H1 (cell line): ENCODE results near the gene IL6ST. TPM values are rescaled to one million over a fixed set of nuclear protein-coding genes. Genes with fewer than 3 reads are reported as not detected.

Experiments used
- CTCF ChIA-PET: fragments of 300-600 bp; sonication (Branson Sonifier 250); formaldehyde crosslinking; loops from one replicate; lab custom pipeline; 2021; ENCODE audit not compliant: partially characterized antibody; lab: Charles Lee
- POLR2A ChIA-PET: fragments of 300-600 bp; sonication (Branson Sonifier 250); formaldehyde crosslinking; loops from one replicate; lab custom pipeline; 2021; ENCODE audit warnings: inconsistent platforms; ENCODE audit not compliant: partially characterized antibody; lab: Charles Lee
- DNase-seq, 2 experiments: peaks; one replicate each; pipeline versions ENCODE4 v3.0.0 to v3.0.0-alpha.2; 2010 to 2022; ENCODE audit warnings: low spot score in 2 of 2, low read depth in 1 of 2, mixed read lengths in 1 of 2
- FAIRE-seq: peaks from 2 replicates; lab custom pipeline; 2011; peaks lifted over from hg19 to GRCh38; lab: Jason Lieb, UNC
- H2AFZ ChIP-seq: 2 replicates; pipeline ENCODE4 v1.8.1; 2012; ENCODE audit warnings: low read length, inconsistent platforms
- H2AK5ac ChIP-seq: 2 replicates; pipeline ENCODE4 v1.6.1; 2013; ENCODE audit warnings: low read depth, low read length
- H2BK120ac ChIP-seq: replicated peaks from 2 replicates; pipeline ENCODE3; 2013; ENCODE audit warnings: low read depth, low read length, inconsistent platforms
- H2BK12ac ChIP-seq: 2 replicates; pipeline ENCODE4 v1.6.1; 2013; ENCODE audit warnings: low read depth, low read length
- H2BK15ac ChIP-seq: 2 replicates; pipeline ENCODE4 v1.6.1; 2013; ENCODE audit warnings: low read length
- H2BK20ac ChIP-seq: 2 replicates; pipeline ENCODE4 v1.6.1; 2013; ENCODE audit warnings: low read length
- H2BK5ac ChIP-seq: 2 replicates; pipeline ENCODE4 v1.6.1; 2013; ENCODE audit warnings: low read depth, low read length
- H3K14ac ChIP-seq: 2 replicates; pipeline ENCODE4 v1.6.1; 2013; ENCODE audit warnings: inconsistent platforms; ENCODE audit not compliant: insufficient read length
- H3K18ac ChIP-seq: 2 replicates; pipeline ENCODE4 v1.6.1; 2013; ENCODE audit warnings: low read length; ENCODE audit errors: extremely low read depth
- H3K23ac ChIP-seq: 2 replicates; pipeline ENCODE4 v1.6.1; 2013; ENCODE audit warnings: inconsistent platforms; ENCODE audit not compliant: insufficient read length
- H3K23me2 ChIP-seq: 2 replicates; pipeline ENCODE4 v1.6.1; 2013; ENCODE audit warnings: low read depth, low read length
- H3K27ac ChIP-seq: 2 replicates; pipeline ENCODE4 v1.6.1; 2011; ENCODE audit warnings: low read depth, low read length, inconsistent platforms
- H3K27me3 ChIP-seq, 4 experiments: replicated peaks in 1 of 4; 1 replicate in 1 of 4; 2 replicates in 3 of 4; pipeline versions ENCODE4 v1.6.1 to v1.8.1; 2011 to 2013; ENCODE audit warnings: low read length in 3 of 4, mild to moderate bottlenecking in 3 of 4, inconsistent platforms in 2 of 4, mixed read lengths in 2 of 4, moderate library complexity in 1 of 4; ENCODE audit not compliant: control insufficient read depth in 3 of 4, insufficient read depth in 3 of 4; ENCODE audit errors: extremely low read depth in 1 of 4
- H3K36me3 ChIP-seq, 4 experiments: 2 replicates each; pipeline versions ENCODE4 v1.6.1 to v1.8.1; 2011 to 2013; ENCODE audit warnings: mild to moderate bottlenecking in 4 of 4, low read length in 3 of 4, moderate library complexity in 2 of 4, control low read depth in 1 of 4, inconsistent platforms in 1 of 4; ENCODE audit not compliant: insufficient read depth in 4 of 4, control insufficient read depth in 2 of 4
- H3K4ac ChIP-seq: replicated peaks from 2 replicates; pipeline ENCODE3; 2013; ENCODE audit warnings: low read length, low read depth, mixed read lengths, inconsistent platforms; ENCODE audit not compliant: insufficient read length
- H3K4me1 ChIP-seq, 4 experiments: replicated peaks in 1 of 4; 1 replicate in 1 of 4; 2 replicates in 3 of 4; pipeline versions ENCODE4 v1.6.1 to v1.8.1; 2011 to 2013; ENCODE audit warnings: low read length in 3 of 4, inconsistent platforms in 2 of 4, mixed read lengths in 1 of 4; ENCODE audit not compliant: insufficient read depth in 4 of 4, control insufficient read depth in 3 of 4
- H3K4me2 ChIP-seq, 2 experiments: 2 replicates each; pipeline versions ENCODE4 v1.6.1 to v1.8.1; 2011 to 2013; ENCODE audit warnings: low read depth in 2 of 2, low read length in 2 of 2, control low read depth in 1 of 2, inconsistent platforms in 1 of 2, mild to moderate bottlenecking in 1 of 2; ENCODE audit not compliant: insufficient read depth in 1 of 2
- H3K4me3 ChIP-seq, 4 experiments: fragments of 200-600, 300-600 bp in 1 of 4; sonication (generic), shearing (Covaris generic), sonication (Bioruptor Twin) in 1 of 4; 2 replicates each; pipeline versions ENCODE4 v1.5.1 to v1.8.1; 2011 to 2016; ENCODE audit warnings: low read length in 4 of 4, low read depth in 3 of 4, control low read depth in 2 of 4, inconsistent platforms in 2 of 4, mild to moderate bottlenecking in 2 of 4, mixed read lengths in 1 of 4, moderate library complexity in 1 of 4; ENCODE audit not compliant: insufficient read depth in 2 of 4; ENCODE audit errors: extremely low read depth in 1 of 4
- H3K56ac ChIP-seq: replicated peaks from 2 replicates; pipeline ENCODE3; 2013; ENCODE audit warnings: low read depth, mild to moderate bottlenecking, mixed read lengths, low read length, inconsistent platforms; ENCODE audit not compliant: insufficient read length
- H3K79me1 ChIP-seq: 2 replicates; pipeline ENCODE4 v1.6.1; 2013; ENCODE audit warnings: low read depth, low read length, control low read depth
- H3K79me2 ChIP-seq, 2 experiments: 2 replicates each; pipeline versions ENCODE4 v1.6.1 to v1.8.1; 2012 to 2013; ENCODE audit warnings: low read length in 2 of 2, mild to moderate bottlenecking in 2 of 2, inconsistent platforms in 1 of 2; ENCODE audit not compliant: insufficient read depth in 2 of 2, control insufficient read depth in 1 of 2
- H3K9ac ChIP-seq, 4 experiments: replicated peaks in 1 of 4; 1 replicate in 1 of 4; 2 replicates in 3 of 4; pipeline versions ENCODE4 v1.6.1 to v1.8.1; 2011 to 2013; ENCODE audit warnings: low read depth in 3 of 4, low read length in 3 of 4, control low read depth in 2 of 4, mild to moderate bottlenecking in 2 of 4, moderate library complexity in 2 of 4, inconsistent platforms in 1 of 4; ENCODE audit errors: extremely low read depth in 1 of 4
- H3K9me3 ChIP-seq, 2 experiments: 2 replicates each; pipeline versions ENCODE4 v1.6.1 to v1.8.1; 2012 to 2013; ENCODE audit warnings: mild to moderate bottlenecking in 2 of 2, moderate library complexity in 2 of 2, control low read depth in 1 of 2, inconsistent platforms in 1 of 2, low read depth in 1 of 2, low read length in 1 of 2, mixed read lengths in 1 of 2; ENCODE audit not compliant: insufficient read depth in 2 of 2
- H4K20me1 ChIP-seq, 2 experiments: replicated peaks in 1 of 2; 2 replicates each; pipeline versions ENCODE3 to v1.8.1; 2011 to 2013; ENCODE audit warnings: inconsistent platforms in 2 of 2, low read length in 2 of 2, mild to moderate bottlenecking in 1 of 2; ENCODE audit not compliant: insufficient read depth in 2 of 2, control insufficient read depth in 1 of 2
- H4K5ac ChIP-seq: 2 replicates; pipeline ENCODE4 v1.6.1; 2013; ENCODE audit warnings: low read length, low read depth, mixed read lengths, inconsistent platforms; ENCODE audit not compliant: insufficient read length
- H4K8ac ChIP-seq: 2 replicates; pipeline ENCODE4 v1.8.0; 2013; ENCODE audit warnings: mild to moderate bottlenecking, moderate library complexity, low read length, inconsistent platforms; ENCODE audit not compliant: insufficient read depth; ENCODE audit errors: extremely low read depth
- H4K91ac ChIP-seq: replicated peaks from 2 replicates; pipeline ENCODE3; 2013; ENCODE audit warnings: low read length, mixed read lengths, inconsistent platforms; ENCODE audit not compliant: insufficient read length
- CBX8 ChIP-seq: fragments of 300-800, 300-1000 bp; sonication (generic); IDR thresholded peaks from 2 replicates; pipeline ENCODE4 v1.7.1; 2016; ENCODE audit warnings: low read depth, low read length, borderline replicate concordance
- CTCF ChIP-seq, 3 experiments: IDR thresholded peaks; 1 replicate in 2 of 3; 2 replicates in 1 of 3; pipeline versions ENCODE4 v1.5.1 to v1.6.1; 2011; ENCODE audit warnings: low read length in 3 of 3, mild to moderate bottlenecking in 3 of 3, inconsistent platforms in 2 of 3, low read depth in 1 of 3, moderate library complexity in 1 of 3; ENCODE audit not compliant: insufficient read depth in 1 of 3; ENCODE audit errors: control extremely low read depth in 1 of 3
- E2F6 ChIP-seq: IDR thresholded peaks from 2 replicates; pipeline ENCODE4 v1.6.1; 2012; ENCODE audit warnings: inconsistent platforms
- EP300 ChIP-seq, 2 experiments: IDR thresholded peaks; 1 replicate in 1 of 2; 2 replicates in 1 of 2; pipeline ENCODE4 v1.6.1; 2011 to 2012; ENCODE audit warnings: low read depth in 2 of 2, low read length in 2 of 2, mild to moderate bottlenecking in 2 of 2, borderline replicate concordance in 1 of 2, inconsistent platforms in 1 of 2, moderate library complexity in 1 of 2
- KDM4A ChIP-seq: IDR thresholded peaks from one replicate; pipeline ENCODE4 v1.7.1; 2012; ENCODE audit warnings: low read depth, mild to moderate bottlenecking, moderate library complexity, low read length, inconsistent platforms; ENCODE audit not compliant: severe bottlenecking
- RAD21 ChIP-seq, 2 experiments: IDR thresholded peaks in 1 of 2; conservative IDR thresholded peaks in 1 of 2; 2 replicates each; pipeline ENCODE4 v1.6.1; 2011; ENCODE audit warnings: low read depth in 2 of 2, low read length in 2 of 2, improper control_type of control experiment in 1 of 2, inconsistent platforms in 1 of 2, mild to moderate bottlenecking in 1 of 2, moderate library complexity in 1 of 2
- TEAD4 ChIP-seq: IDR thresholded peaks from 2 replicates; pipeline ENCODE4 v1.6.1; 2012; ENCODE audit warnings: low read depth, low read length, inconsistent platforms, mixed read lengths
- WGBS, 2 experiments: shearing (Covaris generic) in 1 of 2; methylation state at CpG; one replicate each; pipeline versions ENCODE4 v1.1.6 to v1.1.7; 2013 to 2015; ENCODE audit warnings: low lambda C conversion rate in 2 of 2, mixed read lengths in 2 of 2, inconsistent platforms in 1 of 2, low coverage in 1 of 2, missing lambda C conversion rate in 1 of 2; ENCODE audit not compliant: insufficient replicate concordance in 2 of 2, insufficient coverage in 1 of 2, insufficient read length in 1 of 2; ENCODE audit errors: extremely low coverage in 1 of 2, missing lambda C conversion rate in 1 of 2; 5-methylcytosine and 5-hydroxymethylcytosine counted together
- polyA plus RNA-seq, 7 experiments: library from polyadenylated mRNA; depleted of rRNA in 3 of 7; stranded (reverse) in 5 of 7; unstranded in 2 of 7; fragments of >200 nt in 5 of 7; fragments of 200-250 nt in 2 of 7; gene quantifications; 1 replicate in 5 of 7; 2 replicates in 1 of 7; 4 replicates in 1 of 7; pipeline versions ENCODE4 v1.2.1 to v1.2.3, GENCODE V29; 2011 to 2013; ENCODE audit warnings: missing spikeins in 2 of 7, mixed read lengths in 2 of 7
- total RNA-seq: library from RNA; stranded (reverse); fragmentation: NEBNext Ultra II Directional; extraction: Animal tissue kit (Norgen Biotek cat#: 25700); gene quantifications from 2 replicates; pipeline ENCODE4 v1.2.1, GENCODE V29; 2021
- TF ChIP-seq, protein P1 (sequence below): IDR thresholded peaks from 2 replicates; pipeline ENCODE4 v1.6.1; 2011; ENCODE audit warnings: low read depth, mild to moderate bottlenecking, low read length; ENCODE audit not compliant: insufficient read depth
- TF ChIP-seq, protein P2 (sequence below): IDR thresholded peaks from 2 replicates; pipeline ENCODE4 v1.6.1; 2012; ENCODE audit warnings: inconsistent platforms

Gene IL6ST
- total and polyA plus RNA-seq, 2 of the 8 experiments (the other 6 are each of a cell fraction or from before 2014, with no cell fraction given), result 1.4 to 11.1 TPM

DNA sequence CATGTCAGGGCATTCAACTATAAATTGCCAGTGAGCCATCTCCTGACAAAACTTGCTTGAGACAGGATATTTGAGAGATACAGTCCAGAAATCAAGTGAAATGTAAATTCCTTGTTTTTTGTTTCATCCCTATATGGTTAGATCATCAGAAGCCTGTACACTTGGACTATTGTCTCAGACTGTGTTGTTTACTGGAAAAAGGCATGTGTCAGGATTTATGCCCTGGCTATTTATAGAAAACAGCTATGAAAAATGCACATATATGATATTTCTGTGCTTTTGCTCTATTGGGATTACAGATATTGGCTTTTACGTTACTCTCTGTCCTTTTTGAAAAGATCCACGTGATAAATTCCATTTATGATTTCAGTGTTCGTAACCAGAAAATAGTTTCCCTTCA lies 99.4 kb downstream of the IL6ST start:
- H3K27me3 ChIP-seq, result no peaks in the 10 kb centered on the region
- H4K5ac ChIP-seq, result no peak overlapping the region
- no peak overlapping the region for H3K4me3 ChIP-seq
- no peak overlapping the region for H2BK120ac ChIP-seq
- no peaks in the 10 kb centered on the region for H4K20me1 ChIP-seq
- H3K9me3 ChIP-seq, result no peaks in the 10 kb centered on the region
- H4K8ac ChIP-seq, result no peak overlapping the region
- DNase-seq (no peak), FAIRE-seq (no peak)
- no peak overlapping the region for H2BK5ac ChIP-seq
- H3K56ac ChIP-seq, result no peak overlapping the region
- no peak overlapping the region for H2AK5ac ChIP-seq
- H3K23me2 ChIP-seq, result no peaks in the 10 kb centered on the region
- no peak overlapping the region for H3K18ac ChIP-seq
- ChIA-PET POLR2A (interaction anchor here (1.3 kb wide), 1 partner anchor 8 kb away, joined by 4 read pairs; no protein-coding TSS in a partner anchor), CTCF (no interaction called here)
- H3K4me1 ChIP-seq, result no peaks in the 10 kb centered on the region
- H3K27ac ChIP-seq, result no peak overlapping the region
- no peak overlapping the region for H4K91ac ChIP-seq
- no peak overlapping the region for H3K23ac ChIP-seq
- WGBS, 2 experiments, result 89% methylated on average over 3 of the region's 3 CpGs; no CpG with 5 or more reads in 1 of the 2 experiments
- no peak overlapping the region for H3K14ac ChIP-seq
- no peak overlapping the region for H2BK20ac ChIP-seq
- H3K36me3 ChIP-seq, result no peaks in the 10 kb centered on the region
- no peak overlapping the region for H3K9ac ChIP-seq
- no peaks in the 10 kb centered on the region for H3K79me2 ChIP-seq
- H3K79me1 ChIP-seq, result no peaks in the 10 kb centered on the region
- H2BK15ac ChIP-seq, result no peak overlapping the region
- H2AFZ ChIP-seq, result no peak overlapping the region
- H3K4ac ChIP-seq, result no peak overlapping the region
- no peak overlapping the region for H2BK12ac ChIP-seq
- no peak overlapping the region for H3K4me2 ChIP-seq
- TF ChIP-seq EP300 (IDR thresholded peaks at IDR 0.05; ENCODE audit: borderline replicate concordance in 1 of 2, low read depth in 2 of 2, low read length in 2 of 2) (no peak), CTCF (IDR thresholded peaks at IDR 0.05; ENCODE audit: control extremely low read depth in 1 of 3, insufficient read depth in 1 of 3, low read depth in 1 of 3, low read length in 3 of 3) (no peak), CBX8 (no peak), E2F6 (no peak), KDM4A (no peak), RAD21 (IDR thresholded peaks at IDR 0.05 in 1 of 2, conservative IDR thresholded peaks at IDR 0.05 in 1 of 2; ENCODE audit: low read depth in 2 of 2, low read length in 2 of 2) (no peak), TEAD4 (no peak)
- TF ChIP-seq, protein P1, sequence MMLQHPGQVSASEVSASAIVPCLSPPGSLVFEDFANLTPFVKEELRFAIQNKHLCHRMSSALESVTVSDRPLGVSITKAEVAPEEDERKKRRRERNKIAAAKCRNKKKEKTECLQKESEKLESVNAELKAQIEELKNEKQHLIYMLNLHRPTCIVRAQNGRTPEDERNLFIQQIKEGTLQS, result no peak
- TF ChIP-seq, protein P2, sequence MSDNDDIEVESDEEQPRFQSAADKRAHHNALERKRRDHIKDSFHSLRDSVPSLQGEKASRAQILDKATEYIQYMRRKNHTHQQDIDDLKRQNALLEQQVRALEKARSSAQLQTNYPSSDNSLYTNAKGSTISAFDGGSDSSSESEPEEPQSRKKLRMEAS, result no peak
